Parathyroid adenoma (tissue), 2 donors: ENCODE measurements around the gene M1AP.

ENCODE experiments used
- H2AFZ ChIP-seq: fragments of 300-600 bp; sonication (generic); one replicate; pipeline ENCODE4 v1.7.0; 2017; ENCODE audit warnings: antibody characterized with exemption, mild to moderate bottlenecking
- H3K27ac ChIP-seq: fragments of 300-600 bp; sonication (generic); one replicate; pipeline ENCODE4 v1.7.0; 2017
- H3K27me3 ChIP-seq: fragments of 300-600 bp; sonication (generic); one replicate; pipeline ENCODE4 v1.7.0; 2017; ENCODE audit warnings: low read length; ENCODE audit not compliant: control insufficient read depth, insufficient read depth
- H3K36me3 ChIP-seq: fragments of 300-600 bp; sonication (generic); one replicate; pipeline ENCODE4 v1.7.0; 2017; ENCODE audit warnings: low read length; ENCODE audit not compliant: control insufficient read depth, insufficient read depth
- H3K4me1 ChIP-seq: fragments of 300-600 bp; sonication (generic); one replicate; pipeline ENCODE4 v1.7.0; 2017; ENCODE audit warnings: control low read depth
- H3K4me2 ChIP-seq: fragments of 300-600 bp; sonication (generic); one replicate; pipeline ENCODE4 v1.7.0; 2017; ENCODE audit warnings: low read length
- H3K4me3 ChIP-seq: fragments of 300-600 bp; sonication (generic); one replicate; pipeline ENCODE4 v1.7.0; 2017; ENCODE audit warnings: low read depth, low read length
- H3K79me2 ChIP-seq: fragments of 300-600 bp; sonication (generic); one replicate; pipeline ENCODE4 v1.7.0; 2017; ENCODE audit warnings: control low read depth
- H3K9ac ChIP-seq: fragments of 300-600 bp; sonication (generic); one replicate; pipeline ENCODE4 v1.7.0; 2017; ENCODE audit warnings: mild to moderate bottlenecking
- H3K9me3 ChIP-seq: fragments of 300-600 bp; sonication (generic); one replicate; pipeline ENCODE4 v1.7.0; 2017; ENCODE audit warnings: low read length; ENCODE audit not compliant: control insufficient read depth
- TF ChIP-seq, protein P1 (sequence below): fragments of 300-600 bp; sonication (generic); IDR thresholded peaks from one replicate; pipeline ENCODE4 v1.7.0; 2017; ENCODE audit warnings: antibody characterized with exemption, mild to moderate bottlenecking
- donor health status: primary hyperparathyroidism.

M1AP gene

DNA sequence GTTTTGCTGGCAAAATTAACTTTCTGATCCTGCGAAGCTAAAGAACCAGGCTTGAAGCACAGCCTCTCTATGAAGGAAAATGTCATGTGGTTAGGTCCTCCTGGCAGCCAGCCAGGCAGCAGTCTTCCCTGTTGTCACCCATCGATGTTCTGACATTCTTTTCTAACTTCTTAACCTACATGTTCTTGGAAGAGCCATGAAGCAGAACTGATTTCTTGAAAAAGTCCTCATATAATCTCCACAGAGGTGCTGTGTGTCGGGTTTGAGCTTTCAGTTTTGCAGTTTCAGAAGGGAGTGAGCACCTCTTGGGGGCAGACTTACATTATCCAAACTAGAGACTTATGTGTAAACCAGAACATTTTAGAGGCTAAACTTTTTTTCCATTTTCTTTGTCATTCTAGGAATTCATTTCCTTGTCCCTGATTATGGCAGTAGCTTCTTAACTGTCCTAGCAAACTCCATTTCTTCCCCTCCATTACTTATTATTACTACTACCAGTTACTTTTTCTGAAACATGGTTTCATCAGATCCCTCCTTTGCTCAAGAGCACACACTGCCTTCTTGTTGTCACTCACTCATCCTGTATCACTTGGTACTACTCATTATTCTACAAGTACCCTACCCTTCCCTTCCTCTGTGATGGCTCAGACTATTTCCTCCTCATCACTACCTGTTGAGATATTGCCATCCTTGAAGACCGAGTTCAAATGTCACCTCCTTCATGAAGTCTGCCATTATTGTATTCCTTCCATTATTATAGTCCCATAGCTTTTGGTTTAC, 62.5 kb downstream of the M1AP start:
- H2AFZ ChIP-seq, result no peak overlapping the region
- H3K4me2 ChIP-seq, result no peak overlapping the region
- H3K27ac ChIP-seq, result no peak overlapping the region
- TF ChIP-seq, protein P1, sequence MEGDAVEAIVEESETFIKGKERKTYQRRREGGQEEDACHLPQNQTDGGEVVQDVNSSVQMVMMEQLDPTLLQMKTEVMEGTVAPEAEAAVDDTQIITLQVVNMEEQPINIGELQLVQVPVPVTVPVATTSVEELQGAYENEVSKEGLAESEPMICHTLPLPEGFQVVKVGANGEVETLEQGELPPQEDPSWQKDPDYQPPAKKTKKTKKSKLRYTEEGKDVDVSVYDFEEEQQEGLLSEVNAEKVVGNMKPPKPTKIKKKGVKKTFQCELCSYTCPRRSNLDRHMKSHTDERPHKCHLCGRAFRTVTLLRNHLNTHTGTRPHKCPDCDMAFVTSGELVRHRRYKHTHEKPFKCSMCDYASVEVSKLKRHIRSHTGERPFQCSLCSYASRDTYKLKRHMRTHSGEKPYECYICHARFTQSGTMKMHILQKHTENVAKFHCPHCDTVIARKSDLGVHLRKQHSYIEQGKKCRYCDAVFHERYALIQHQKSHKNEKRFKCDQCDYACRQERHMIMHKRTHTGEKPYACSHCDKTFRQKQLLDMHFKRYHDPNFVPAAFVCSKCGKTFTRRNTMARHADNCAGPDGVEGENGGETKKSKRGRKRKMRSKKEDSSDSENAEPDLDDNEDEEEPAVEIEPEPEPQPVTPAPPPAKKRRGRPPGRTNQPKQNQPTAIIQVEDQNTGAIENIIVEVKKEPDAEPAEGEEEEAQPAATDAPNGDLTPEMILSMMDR, result no peak
- H3K4me3 ChIP-seq, result no peak overlapping the region
- no peaks in the 10 kb centered on the region for H3K79me2 ChIP-seq
- H3K9ac ChIP-seq, result no peak overlapping the region
- no peaks in the 10 kb centered on the region for H3K4me1 ChIP-seq
- no peaks in the 10 kb centered on the region for H3K9me3 ChIP-seq
- no peaks in the 10 kb centered on the region for H3K36me3 ChIP-seq
- no peaks in the 10 kb centered on the region for H3K27me3 ChIP-seq

DNA sequence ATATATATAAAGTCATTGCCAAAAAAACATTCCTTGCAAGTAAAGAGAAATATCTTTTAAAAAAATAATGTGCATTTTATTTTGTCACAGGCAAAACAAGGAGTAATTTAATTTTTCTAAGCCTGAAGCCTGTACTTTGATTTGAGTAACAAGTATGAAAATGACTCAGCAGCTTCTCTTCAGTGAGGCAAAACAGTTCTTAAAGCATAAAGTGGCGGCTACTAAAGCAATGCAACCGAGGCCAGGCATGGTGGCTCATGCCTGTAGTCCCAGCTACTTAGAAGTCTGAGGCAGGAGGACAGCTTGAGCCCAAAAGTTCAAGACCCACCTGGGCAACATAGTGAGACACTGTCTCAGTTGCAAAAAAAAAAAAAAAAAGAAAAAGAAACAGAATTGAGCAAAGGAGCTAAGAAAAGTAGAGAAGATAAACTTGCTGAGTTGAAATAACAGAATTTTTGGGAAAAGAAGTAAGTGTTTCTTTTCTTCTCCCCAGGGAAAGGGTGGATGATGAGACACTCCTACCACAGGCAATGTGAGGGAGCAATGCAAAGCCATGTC, 64.0 kb downstream of the M1AP start:
- H3K9me3 ChIP-seq, result no peaks in the 10 kb centered on the region
- no peak overlapping the region for H3K4me3 ChIP-seq
- H3K4me1 ChIP-seq, result no peaks in the 10 kb centered on the region
- no peaks in the 10 kb centered on the region for H3K36me3 ChIP-seq
- no peaks in the 10 kb centered on the region for H3K79me2 ChIP-seq
- H3K27ac ChIP-seq, result no peak overlapping the region
- TF ChIP-seq, protein P1, result no peak
- H3K4me2 ChIP-seq, result no peak overlapping the region
- no peak overlapping the region for H2AFZ ChIP-seq
- H3K27me3 ChIP-seq, result no peaks in the 10 kb centered on the region
- H3K9ac ChIP-seq, result no peak overlapping the region

DNA sequence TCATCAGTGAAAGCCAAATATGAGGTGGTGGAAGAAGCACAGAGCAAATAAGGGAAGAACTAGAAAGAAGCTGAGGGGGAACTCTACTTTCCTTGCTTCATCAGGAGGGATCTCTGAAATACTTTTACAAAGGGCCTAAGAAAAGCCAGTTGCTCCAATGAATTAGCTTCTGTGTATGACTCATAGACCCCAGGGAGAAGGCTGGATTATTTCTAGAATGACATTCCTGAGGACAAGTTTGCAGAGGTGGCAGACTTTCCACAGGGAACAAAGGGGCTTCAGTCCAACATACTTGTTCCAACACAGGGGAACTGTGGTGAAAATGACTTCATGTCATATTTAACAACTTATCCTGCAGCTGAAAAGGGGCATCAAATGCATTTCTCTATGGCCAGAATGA, 64.6 kb downstream of the M1AP start:
- no peak overlapping the region for H3K27ac ChIP-seq
- H3K4me2 ChIP-seq, result no peak overlapping the region
- H3K9me3 ChIP-seq, result no peaks in the 10 kb centered on the region
- no peaks in the 10 kb centered on the region for H3K4me1 ChIP-seq
- no peak overlapping the region for H3K4me3 ChIP-seq
- H3K36me3 ChIP-seq, result no peaks in the 10 kb centered on the region
- H3K9ac ChIP-seq, result no peak overlapping the region
- TF ChIP-seq, protein P1, result no peak
- H3K27me3 ChIP-seq, result no peaks in the 10 kb centered on the region
- no peak overlapping the region for H2AFZ ChIP-seq
- H3K79me2 ChIP-seq, result no peaks in the 10 kb centered on the region

DNA sequence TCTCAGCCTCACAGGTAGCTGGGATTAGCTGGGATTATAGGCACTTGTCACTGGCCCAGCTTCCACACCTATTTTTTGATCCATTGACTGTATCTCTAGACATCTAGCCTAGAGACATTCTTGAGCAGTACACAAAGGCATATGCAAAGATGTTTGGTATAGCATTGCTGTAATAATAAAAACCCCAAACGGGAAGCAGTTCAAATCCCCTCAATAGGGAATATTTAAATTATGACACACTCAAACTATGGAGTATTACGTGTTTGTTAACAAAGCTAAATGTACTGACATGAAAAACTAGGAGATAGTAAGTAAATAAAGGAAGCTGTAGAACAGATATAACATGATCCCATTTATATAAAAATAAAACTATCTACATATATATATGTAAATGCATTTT, 65.9 kb downstream of the M1AP start:
- Histone ChIP-seq H3K4me3 (no peak overlapping the region), H3K4me1 (no peaks in the 10 kb centered on the region), H3K36me3 (no peaks in the 10 kb centered on the region), H3K9ac (no peak overlapping the region), H3K9me3 (no peaks in the 10 kb centered on the region), H3K79me2 (no peaks in the 10 kb centered on the region), H3K27ac (no peak overlapping the region), H2AFZ (no peak overlapping the region), H3K27me3 (no peaks in the 10 kb centered on the region), H3K4me2 (no peak overlapping the region)
- TF ChIP-seq, protein P1, result no peak

DNA sequence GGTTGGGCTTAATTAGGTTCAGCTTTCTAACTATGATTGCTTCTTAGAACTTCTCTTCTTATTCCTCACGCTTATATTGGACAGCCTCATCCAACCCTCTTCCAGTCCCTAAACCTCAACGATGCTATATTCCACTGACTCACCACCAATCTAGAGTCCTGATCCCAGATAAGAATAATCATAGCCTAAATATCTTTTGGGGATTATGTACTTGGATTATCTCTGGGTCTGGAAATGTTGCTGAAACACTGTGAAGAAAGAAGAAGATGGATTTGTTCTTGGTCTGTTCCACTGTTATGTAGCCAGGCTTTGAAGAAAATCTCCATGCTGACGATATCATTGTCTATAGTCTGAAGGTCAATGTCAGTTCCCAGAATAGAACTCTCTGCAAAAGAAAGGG, 66.7 kb downstream of the M1AP start:
- no peaks in the 10 kb centered on the region for H3K36me3 ChIP-seq
- H3K4me1 ChIP-seq, result no peaks in the 10 kb centered on the region
- H3K9ac ChIP-seq, result no peak overlapping the region
- H2AFZ ChIP-seq, result no peak overlapping the region
- H3K79me2 ChIP-seq, result no peaks in the 10 kb centered on the region
- H3K27ac ChIP-seq, result no peak overlapping the region
- no peak overlapping the region for H3K4me3 ChIP-seq
- no peak overlapping the region for H3K4me2 ChIP-seq
- no peaks in the 10 kb centered on the region for H3K9me3 ChIP-seq
- TF ChIP-seq, protein P1, result no peak
- H3K27me3 ChIP-seq, result no peaks in the 10 kb centered on the region
